Common myeloid progenitor, CD34-positive (primary cell): ENCODE measurements around the gene SMCO4.

ENCODE experiments used
- CTCF ChIA-PET: fragments of 350-600 bp; sonication (Branson Sonifier 250); formaldehyde crosslinking; loops from one replicate; lab custom pipeline; 2021; ENCODE audit warnings: antibody characterized with exemption; lab: Charles Lee
- POLR2A ChIA-PET: fragments of 350-600 bp; sonication (Branson Sonifier 250); formaldehyde crosslinking; loops from one replicate; lab custom pipeline; 2021; ENCODE audit warnings: antibody characterized with exemption; lab: Charles Lee
- DNase-seq, 3 donors: peaks; one replicate each; pipeline versions ENCODE4 v3.0.0 to v3.0.0-alpha.2; 2013
- H3K27ac ChIP-seq, 2 experiments: 1 replicate in 1 of 2; 2 replicates in 1 of 2; pipeline ENCODE4 v1.7.0; 2013; ENCODE audit warnings: inconsistent platforms in 2 of 2, low read length in 2 of 2, mild to moderate bottlenecking in 2 of 2, low read depth in 1 of 2, moderate library complexity in 1 of 2; ENCODE audit not compliant: severe bottlenecking in 2 of 2, insufficient read depth in 1 of 2, poor library complexity in 1 of 2
- H3K27me3 ChIP-seq, 5 experiments: replicated peaks in 2 of 5; 1 replicate in 3 of 5; 2 replicates in 2 of 5; pipeline versions ENCODE4 v1.6.1 to v1.7.0; 2013; ENCODE audit warnings: low read length in 4 of 5, mild to moderate bottlenecking in 2 of 5, moderate library complexity in 2 of 5, inconsistent platforms in 1 of 5; ENCODE audit not compliant: insufficient read depth in 5 of 5, control insufficient read depth in 4 of 5
- H3K36me3 ChIP-seq, 4 experiments: 1 replicate in 2 of 4; 2 replicates in 2 of 4; pipeline versions ENCODE4 v1.6.1 to v1.7.0; 2013; ENCODE audit warnings: low read length in 3 of 4, control low read depth in 1 of 4, mild to moderate bottlenecking in 1 of 4; ENCODE audit not compliant: control insufficient read depth in 4 of 4, insufficient read depth in 4 of 4
- H3K4me1 ChIP-seq, 4 experiments: 1 replicate in 3 of 4; 2 replicates in 1 of 4; pipeline versions ENCODE4 v1.6.1 to v1.7.1; 2013; ENCODE audit warnings: low read length in 3 of 4, mild to moderate bottlenecking in 3 of 4, control low read depth in 1 of 4, inconsistent platforms in 1 of 4, moderate library complexity in 1 of 4; ENCODE audit not compliant: control insufficient read depth in 4 of 4, insufficient read depth in 4 of 4; ENCODE audit errors: control extremely low read depth in 1 of 4
- H3K4me3 ChIP-seq, 7 experiments: 1 replicate in 4 of 7; 2 replicates in 3 of 7; pipeline versions ENCODE4 v1.5.1 to v1.7.0; 2013; ENCODE audit warnings: mild to moderate bottlenecking in 7 of 7, low read length in 6 of 7, moderate library complexity in 6 of 7, inconsistent platforms in 2 of 7, low read depth in 2 of 7, control low read depth in 1 of 7; ENCODE audit not compliant: insufficient read depth in 4 of 7, control insufficient read depth in 1 of 7; ENCODE audit errors: extremely low read depth in 1 of 7
- H3K9me3 ChIP-seq, 5 experiments: 1 replicate in 4 of 5; 2 replicates in 1 of 5; pipeline versions ENCODE4 v1.6.1 to v1.7.1; 2013; ENCODE audit warnings: low read length in 4 of 5, mild to moderate bottlenecking in 2 of 5, inconsistent platforms in 1 of 5, low read depth in 1 of 5, moderate library complexity in 1 of 5; ENCODE audit not compliant: control insufficient read depth in 4 of 5, insufficient read depth in 2 of 5; ENCODE audit errors: control extremely low read depth in 1 of 5
- WGBS: methylation state at CpG from one replicate; pipeline ENCODE4 v1.1.5; 2013; ENCODE audit not compliant: insufficient coverage; 5-methylcytosine and 5-hydroxymethylcytosine counted together

The SMCO4 gene

DNA sequence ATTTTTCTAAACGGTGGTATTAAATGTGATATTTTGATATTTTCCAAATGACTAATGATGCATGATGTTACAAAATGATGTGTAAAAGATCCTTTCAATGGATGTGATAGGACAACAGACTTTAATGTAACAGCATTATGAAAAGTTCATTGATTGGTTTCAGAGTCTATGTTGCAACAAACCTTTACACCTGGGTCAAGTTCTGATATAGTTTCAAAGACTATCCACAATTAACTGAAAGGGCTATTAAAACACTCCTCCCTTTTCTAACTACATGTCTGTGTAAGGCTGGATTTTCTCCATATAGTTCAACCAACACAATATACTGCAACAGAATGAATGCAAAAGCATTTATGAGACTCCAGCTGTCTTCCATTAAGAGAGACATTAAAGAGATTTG, 35.7 kb downstream of the SMCO4 start:
- ChIA-PET POLR2A (no interaction called here), CTCF (no interaction called here)
- H3K4me1 ChIP-seq = peaks cover 0 to 8% (median 0%) of the 10 kb centered on the region in 4 experiments
- H3K36me3 ChIP-seq = peaks cover 0 to 5% (median 0%) of the 10 kb centered on the region in 4 experiments
- peaks cover 0 to 7% (median 0%) of the 10 kb centered on the region in 5 experiments for H3K9me3 ChIP-seq
- H3K4me3 ChIP-seq = no peak overlapping the region
- no peak overlapping the region for H3K27ac ChIP-seq
- no peak for DNase-seq
- H3K27me3 ChIP-seq = no peaks in the 10 kb centered on the region
- 100% methylated on average over 1 of the region's 1 CpG for WGBS

GRCh38 chr11:93505703-93506102, 37.5 kb downstream of the SMCO4 start:
- CTCF ChIA-PET = interaction anchor here (1.1 to 1.4 kb wide), 2 partner anchors 13 to 17 kb away, joined by 3 read pairs; no protein-coding TSS in a partner anchor
- Histone ChIP-seq H3K4me1 (peaks cover 0 to 8% (median 0%) of the 10 kb centered on the region in 4 experiments), H3K4me3 (no peak overlapping the region), H3K27ac (no peak overlapping the region), H3K27me3 (no peaks in the 10 kb centered on the region), H3K9me3 (peaks cover 0 to 7% (median 0%) of the 10 kb centered on the region in 5 experiments), H3K36me3 (peaks cover 0 to 5% (median 0%) of the 10 kb centered on the region in 4 experiments)
- WGBS = no CpG with 5 or more reads among the region's 3 CpGs
- no peak for DNase-seq
- POLR2A ChIA-PET = interaction anchor here (0.6 kb wide), 1 partner anchor 1202 kb away, joined by 3 read pairs; no protein-coding TSS in a partner anchor

GRCh38 chr11:93504110-93505095, 38.8 kb downstream of the SMCO4 start:
- Histone ChIP-seq H3K36me3 (peaks cover 0 to 5% (median under 1%) of the 10 kb centered on the region in 4 experiments), H3K27ac (no peak overlapping the region), H3K4me3 (no peak overlapping the region), H3K9me3 (peaks cover 0 to under 1% (median 0%) of the 10 kb centered on the region in 5 experiments), H3K4me1 (peaks cover 0 to 6% (median 0%) of the 10 kb centered on the region in 4 experiments), H3K27me3 (no peaks in the 10 kb centered on the region)
- no peak for DNase-seq
- ChIA-PET POLR2A (no interaction called here), CTCF (interaction anchor here (1.4 kb wide), 1 partner anchor 18 kb away, joined by 3 read pairs; no protein-coding TSS in a partner anchor)
- 100% methylated on average over 1 of the region's 3 CpGs for WGBS

- ChIA-PET CTCF (no interaction called here), POLR2A (no interaction called here)
- WGBS = 100% methylated on average over 2 of the region's 2 CpGs
Measured at GRCh38 chr11:93501856-93502255, 41.3 kb downstream of the SMCO4 start.

GRCh38 chr11:93500759-93501158, 42.4 kb downstream of the SMCO4 start:
- no peaks in the 10 kb centered on the region for H3K27me3 ChIP-seq
- no peak overlapping the region for H3K27ac ChIP-seq
- ChIA-PET POLR2A (no interaction called here), CTCF (interaction anchor here (1.0 kb wide), 1 partner anchor 23 kb away, joined by 4 read pairs; no protein-coding TSS in a partner anchor)
- WGBS = 90% methylated on average over 4 of the region's 5 CpGs
- no peaks in the 10 kb centered on the region for H3K9me3 ChIP-seq
- H3K4me1 ChIP-seq = peaks cover 0 to 6% (median 0%) of the 10 kb centered on the region in 4 experiments
- no peak overlapping the region for H3K4me3 ChIP-seq
- peaks cover 0 to 12% (median under 1%) of the 10 kb centered on the region in 4 experiments for H3K36me3 ChIP-seq
- DNase-seq = no peak

More at GRCh38 chr11:93501856-93502255, 41.3 kb downstream of the SMCO4 start:
- H3K27me3 ChIP-seq = no peaks in the 10 kb centered on the region
- H3K27ac ChIP-seq = no peak overlapping the region
- no peaks in the 10 kb centered on the region for H3K9me3 ChIP-seq
- no peak overlapping the region for H3K4me3 ChIP-seq
- peaks cover 0 to 7% (median under 1%) of the 10 kb centered on the region in 4 experiments for H3K36me3 ChIP-seq
- H3K4me1 ChIP-seq = peaks cover 0 to 6% (median 0%) of the 10 kb centered on the region in 4 experiments
- DNase-seq = no peak

GRCh38 chr11:93498641-93499040, 44.5 kb downstream of the SMCO4 start:
- ChIA-PET CTCF (no interaction called here), POLR2A (no interaction called here)
- Histone ChIP-seq H3K36me3 (peaks cover 0 to 8% (median under 1%) of the 10 kb centered on the region in 4 experiments), H3K4me3 (no peak overlapping the region), H3K4me1 (no peaks in the 10 kb centered on the region), H3K9me3 (no peaks in the 10 kb centered on the region), H3K27me3 (no peaks in the 10 kb centered on the region), H3K27ac (no peak overlapping the region)
- WGBS = 94% methylated on average over 9 of the region's 9 CpGs
- DNase-seq = no peak
